H1 (cell line): ENCODE data around the gene TUNAR. TPM values are rescaled to one million over a fixed set of nuclear protein-coding genes. Genes with fewer than 3 reads are reported as not detected.

Experiments
- CTCF ChIA-PET: fragments of 300-600 bp; sonication (Branson Sonifier 250); formaldehyde crosslinking; loops from one replicate; lab custom pipeline; 2021; ENCODE audit not compliant: partially characterized antibody; lab: Charles Lee
- POLR2A ChIA-PET: fragments of 300-600 bp; sonication (Branson Sonifier 250); formaldehyde crosslinking; loops from one replicate; lab custom pipeline; 2021; ENCODE audit warnings: inconsistent platforms; ENCODE audit not compliant: partially characterized antibody; lab: Charles Lee
- DNase-seq, 2 experiments: peaks; one replicate each; pipeline versions ENCODE4 v3.0.0 to v3.0.0-alpha.2; 2010 to 2022; ENCODE audit warnings: low spot score in 2 of 2, low read depth in 1 of 2, mixed read lengths in 1 of 2
- FAIRE-seq: peaks from 2 replicates; lab custom pipeline; 2011; peaks lifted over from hg19 to GRCh38; lab: Jason Lieb, UNC
- H2AFZ ChIP-seq: 2 replicates; pipeline ENCODE4 v1.8.1; 2012; ENCODE audit warnings: low read length, inconsistent platforms
- H2AK5ac ChIP-seq: 2 replicates; pipeline ENCODE4 v1.6.1; 2013; ENCODE audit warnings: low read depth, low read length
- H2BK120ac ChIP-seq: replicated peaks from 2 replicates; pipeline ENCODE3; 2013; ENCODE audit warnings: low read depth, low read length, inconsistent platforms
- H2BK12ac ChIP-seq: 2 replicates; pipeline ENCODE4 v1.6.1; 2013; ENCODE audit warnings: low read depth, low read length
- H2BK15ac ChIP-seq: 2 replicates; pipeline ENCODE4 v1.6.1; 2013; ENCODE audit warnings: low read length
- H2BK20ac ChIP-seq: 2 replicates; pipeline ENCODE4 v1.6.1; 2013; ENCODE audit warnings: low read length
- H2BK5ac ChIP-seq: 2 replicates; pipeline ENCODE4 v1.6.1; 2013; ENCODE audit warnings: low read depth, low read length
- H3K14ac ChIP-seq: 2 replicates; pipeline ENCODE4 v1.6.1; 2013; ENCODE audit warnings: inconsistent platforms; ENCODE audit not compliant: insufficient read length
- H3K18ac ChIP-seq: 2 replicates; pipeline ENCODE4 v1.6.1; 2013; ENCODE audit warnings: low read length; ENCODE audit errors: extremely low read depth
- H3K23ac ChIP-seq: 2 replicates; pipeline ENCODE4 v1.6.1; 2013; ENCODE audit warnings: inconsistent platforms; ENCODE audit not compliant: insufficient read length
- H3K23me2 ChIP-seq: 2 replicates; pipeline ENCODE4 v1.6.1; 2013; ENCODE audit warnings: low read depth, low read length
- H3K27ac ChIP-seq: 2 replicates; pipeline ENCODE4 v1.6.1; 2011; ENCODE audit warnings: low read depth, low read length, inconsistent platforms
- H3K27me3 ChIP-seq, 4 experiments: replicated peaks in 1 of 4; 1 replicate in 1 of 4; 2 replicates in 3 of 4; pipeline versions ENCODE4 v1.6.1 to v1.8.1; 2011 to 2013; ENCODE audit warnings: low read length in 3 of 4, mild to moderate bottlenecking in 3 of 4, inconsistent platforms in 2 of 4, mixed read lengths in 2 of 4, moderate library complexity in 1 of 4; ENCODE audit not compliant: control insufficient read depth in 3 of 4, insufficient read depth in 3 of 4; ENCODE audit errors: extremely low read depth in 1 of 4
- H3K36me3 ChIP-seq, 4 experiments: 2 replicates each; pipeline versions ENCODE4 v1.6.1 to v1.8.1; 2011 to 2013; ENCODE audit warnings: mild to moderate bottlenecking in 4 of 4, low read length in 3 of 4, moderate library complexity in 2 of 4, control low read depth in 1 of 4, inconsistent platforms in 1 of 4; ENCODE audit not compliant: insufficient read depth in 4 of 4, control insufficient read depth in 2 of 4
- H3K4ac ChIP-seq: replicated peaks from 2 replicates; pipeline ENCODE3; 2013; ENCODE audit warnings: low read length, low read depth, mixed read lengths, inconsistent platforms; ENCODE audit not compliant: insufficient read length
- H3K4me1 ChIP-seq, 4 experiments: replicated peaks in 1 of 4; 1 replicate in 1 of 4; 2 replicates in 3 of 4; pipeline versions ENCODE4 v1.6.1 to v1.8.1; 2011 to 2013; ENCODE audit warnings: low read length in 3 of 4, inconsistent platforms in 2 of 4, mixed read lengths in 1 of 4; ENCODE audit not compliant: insufficient read depth in 4 of 4, control insufficient read depth in 3 of 4
- H3K4me2 ChIP-seq, 2 experiments: 2 replicates each; pipeline versions ENCODE4 v1.6.1 to v1.8.1; 2011 to 2013; ENCODE audit warnings: low read depth in 2 of 2, low read length in 2 of 2, control low read depth in 1 of 2, inconsistent platforms in 1 of 2, mild to moderate bottlenecking in 1 of 2; ENCODE audit not compliant: insufficient read depth in 1 of 2
- H3K4me3 ChIP-seq, 4 experiments: fragments of 200-600, 300-600 bp in 1 of 4; sonication (generic), shearing (Covaris generic), sonication (Bioruptor Twin) in 1 of 4; 2 replicates each; pipeline versions ENCODE4 v1.5.1 to v1.8.1; 2011 to 2016; ENCODE audit warnings: low read length in 4 of 4, low read depth in 3 of 4, control low read depth in 2 of 4, inconsistent platforms in 2 of 4, mild to moderate bottlenecking in 2 of 4, mixed read lengths in 1 of 4, moderate library complexity in 1 of 4; ENCODE audit not compliant: insufficient read depth in 2 of 4; ENCODE audit errors: extremely low read depth in 1 of 4
- H3K56ac ChIP-seq: replicated peaks from 2 replicates; pipeline ENCODE3; 2013; ENCODE audit warnings: low read depth, mild to moderate bottlenecking, mixed read lengths, low read length, inconsistent platforms; ENCODE audit not compliant: insufficient read length
- H3K79me1 ChIP-seq: 2 replicates; pipeline ENCODE4 v1.6.1; 2013; ENCODE audit warnings: low read depth, low read length, control low read depth
- H3K79me2 ChIP-seq, 2 experiments: 2 replicates each; pipeline versions ENCODE4 v1.6.1 to v1.8.1; 2012 to 2013; ENCODE audit warnings: low read length in 2 of 2, mild to moderate bottlenecking in 2 of 2, inconsistent platforms in 1 of 2; ENCODE audit not compliant: insufficient read depth in 2 of 2, control insufficient read depth in 1 of 2
- H3K9ac ChIP-seq, 4 experiments: replicated peaks in 1 of 4; 1 replicate in 1 of 4; 2 replicates in 3 of 4; pipeline versions ENCODE4 v1.6.1 to v1.8.1; 2011 to 2013; ENCODE audit warnings: low read depth in 3 of 4, low read length in 3 of 4, control low read depth in 2 of 4, mild to moderate bottlenecking in 2 of 4, moderate library complexity in 2 of 4, inconsistent platforms in 1 of 4; ENCODE audit errors: extremely low read depth in 1 of 4
- H3K9me3 ChIP-seq, 2 experiments: 2 replicates each; pipeline versions ENCODE4 v1.6.1 to v1.8.1; 2012 to 2013; ENCODE audit warnings: mild to moderate bottlenecking in 2 of 2, moderate library complexity in 2 of 2, control low read depth in 1 of 2, inconsistent platforms in 1 of 2, low read depth in 1 of 2, low read length in 1 of 2, mixed read lengths in 1 of 2; ENCODE audit not compliant: insufficient read depth in 2 of 2
- H4K20me1 ChIP-seq, 2 experiments: replicated peaks in 1 of 2; 2 replicates each; pipeline versions ENCODE3 to v1.8.1; 2011 to 2013; ENCODE audit warnings: inconsistent platforms in 2 of 2, low read length in 2 of 2, mild to moderate bottlenecking in 1 of 2; ENCODE audit not compliant: insufficient read depth in 2 of 2, control insufficient read depth in 1 of 2
- H4K5ac ChIP-seq: 2 replicates; pipeline ENCODE4 v1.6.1; 2013; ENCODE audit warnings: low read length, low read depth, mixed read lengths, inconsistent platforms; ENCODE audit not compliant: insufficient read length
- H4K8ac ChIP-seq: 2 replicates; pipeline ENCODE4 v1.8.0; 2013; ENCODE audit warnings: mild to moderate bottlenecking, moderate library complexity, low read length, inconsistent platforms; ENCODE audit not compliant: insufficient read depth; ENCODE audit errors: extremely low read depth
- H4K91ac ChIP-seq: replicated peaks from 2 replicates; pipeline ENCODE3; 2013; ENCODE audit warnings: low read length, mixed read lengths, inconsistent platforms; ENCODE audit not compliant: insufficient read length
- BACH1 ChIP-seq: IDR thresholded peaks from 2 replicates; pipeline ENCODE4 v1.6.1; 2012; ENCODE audit warnings: low read length, improper control_type of control experiment
- BCL11A ChIP-seq, 2 experiments: IDR thresholded peaks; one replicate each; pipeline ENCODE4 v1.6.1; 2011; ENCODE audit warnings: low read depth in 2 of 2, low read length in 2 of 2, mild to moderate bottlenecking in 2 of 2
- CTBP2 ChIP-seq: IDR thresholded peaks from 2 replicates; pipeline ENCODE4 v1.7.0; 2011; ENCODE audit warnings: borderline replicate concordance, mild to moderate bottlenecking, moderate library complexity, mixed read lengths, low read length; ENCODE audit not compliant: insufficient read depth, insufficient read length
- GABPA ChIP-seq: IDR thresholded peaks from 2 replicates; pipeline ENCODE4 v1.6.1; 2011; ENCODE audit warnings: mild to moderate bottlenecking, low read length, moderate library complexity, borderline replicate concordance; ENCODE audit not compliant: insufficient read depth
- GTF2F1 ChIP-seq: IDR thresholded peaks from 2 replicates; pipeline ENCODE4 v1.6.1; 2012; ENCODE audit warnings: low read depth, low read length, improper control_type of control experiment, borderline replicate concordance
- HDAC6 ChIP-seq: IDR thresholded peaks from one replicate; pipeline ENCODE4 v1.7.1; 2012; ENCODE audit warnings: low read depth, mild to moderate bottlenecking, inconsistent platforms, low read length, moderate library complexity
- MAFK ChIP-seq: IDR thresholded peaks from 2 replicates; pipeline ENCODE4 v1.6.1; 2012; ENCODE audit warnings: low read depth, mild to moderate bottlenecking, improper control_type of control experiment, low read length
- NANOG ChIP-seq: IDR thresholded peaks from 2 replicates; pipeline ENCODE4 v1.6.1; 2011; ENCODE audit warnings: low read length, low read depth, mild to moderate bottlenecking, inconsistent platforms; ENCODE audit not compliant: insufficient read depth, poor library complexity, severe bottlenecking
- TEAD4 ChIP-seq: IDR thresholded peaks from 2 replicates; pipeline ENCODE4 v1.6.1; 2012; ENCODE audit warnings: low read depth, low read length, inconsistent platforms, mixed read lengths
- YY1 ChIP-seq: IDR thresholded peaks from 2 replicates; pipeline ENCODE4 v1.6.1; 2011; ENCODE audit warnings: low read depth, mild to moderate bottlenecking, low read length
- ZNF274 ChIP-seq: IDR thresholded peaks from 2 replicates; pipeline ENCODE4 v1.7.0; 2012; ENCODE audit warnings: low read length, borderline replicate concordance; ENCODE audit errors: extremely low read depth
- WGBS, 2 experiments: shearing (Covaris generic) in 1 of 2; methylation state at CpG; one replicate each; pipeline versions ENCODE4 v1.1.6 to v1.1.7; 2013 to 2015; ENCODE audit warnings: low lambda C conversion rate in 2 of 2, mixed read lengths in 2 of 2, inconsistent platforms in 1 of 2, low coverage in 1 of 2, missing lambda C conversion rate in 1 of 2; ENCODE audit not compliant: insufficient replicate concordance in 2 of 2, insufficient coverage in 1 of 2, insufficient read length in 1 of 2; ENCODE audit errors: extremely low coverage in 1 of 2, missing lambda C conversion rate in 1 of 2; 5-methylcytosine and 5-hydroxymethylcytosine counted together
- polyA plus RNA-seq, 7 experiments: library from polyadenylated mRNA; depleted of rRNA in 3 of 7; stranded (reverse) in 5 of 7; unstranded in 2 of 7; fragments of >200 nt in 5 of 7; fragments of 200-250 nt in 2 of 7; gene quantifications; 1 replicate in 5 of 7; 2 replicates in 1 of 7; 4 replicates in 1 of 7; pipeline versions ENCODE4 v1.2.1 to v1.2.3, GENCODE V29; 2011 to 2013; ENCODE audit warnings: missing spikeins in 2 of 7, mixed read lengths in 2 of 7
- total RNA-seq: library from RNA; stranded (reverse); fragmentation: NEBNext Ultra II Directional; extraction: Animal tissue kit (Norgen Biotek cat#: 25700); gene quantifications from 2 replicates; pipeline ENCODE4 v1.2.1, GENCODE V29; 2021

The TUNAR gene
- total and polyA plus RNA-seq, 2 of the 8 experiments (the other 6 are each of a cell fraction or from before 2014, with no cell fraction given), result 12.8 to 63.9 TPM

- Histone ChIP-seq H3K9me3 (no peaks in the 10 kb centered on the region), H2AFZ (no peak overlapping the region), H4K8ac (no peak overlapping the region), H3K27ac (no peak overlapping the region), H4K91ac (no peak overlapping the region), H2AK5ac (no peak overlapping the region), H4K20me1 (no peaks in the 10 kb centered on the region), H3K14ac (no peak overlapping the region), H3K9ac (no peak overlapping the region), H3K56ac (no peak overlapping the region), H3K4me3 (no peak overlapping the region), H3K18ac (no peak overlapping the region), H2BK15ac (no peak overlapping the region), H2BK5ac (no peak overlapping the region), H4K5ac (no peak overlapping the region), H2BK120ac (no peak overlapping the region), H3K23me2 (no peaks in the 10 kb centered on the region), H3K79me2 (no peaks in the 10 kb centered on the region), H2BK20ac (no peak overlapping the region), H2BK12ac (no peak overlapping the region), H3K36me3 (no peaks in the 10 kb centered on the region), H3K79me1 (no peaks in the 10 kb centered on the region), H3K4me1 (no peaks in the 10 kb centered on the region), H3K27me3 (no peaks in the 10 kb centered on the region; a peak in 1 of 7 replicates), H3K4me2 (no peak overlapping the region), H3K4ac (no peak overlapping the region), H3K23ac (no peak overlapping the region)
- ChIA-PET POLR2A (no interaction called here), CTCF (interaction anchor here (0.9 kb wide), 1 partner anchor 24 kb away, joined by 3 read pairs; no protein-coding TSS in a partner anchor)
- no peak for TF ChIP-seq BCL11A (IDR thresholded peaks at IDR 0.05; ENCODE audit: low read depth in 2 of 2, low read length in 2 of 2)
- TF ChIP-seq GTF2F1, result no peak
- no peak for TF ChIP-seq HDAC6
- no peak for TF ChIP-seq BACH1
- no peak for TF ChIP-seq MAFK
- TF ChIP-seq ZNF274, result no peak
- no peak for TF ChIP-seq TEAD4
- TF ChIP-seq NANOG, result no peak
- TF ChIP-seq GABPA, result no peak
- no peak for TF ChIP-seq CTBP2
- no peak for TF ChIP-seq YY1
- FAIRE-seq (no peak), DNase-seq (no peak)
- 93% methylated on average over 4 of the region's 4 CpGs; no CpG with 5 or more reads in 1 of the 2 experiments for WGBS, 2 experiments
Observed at GRCh38 chr14:95858893-95859292, 17.7 kb upstream of the TUNAR start.
